ENCODE results near the gene SMAGP.
A peak's percentile ranks its signal among the peaks of the same experiment; 100 is the strongest.

DNA sequence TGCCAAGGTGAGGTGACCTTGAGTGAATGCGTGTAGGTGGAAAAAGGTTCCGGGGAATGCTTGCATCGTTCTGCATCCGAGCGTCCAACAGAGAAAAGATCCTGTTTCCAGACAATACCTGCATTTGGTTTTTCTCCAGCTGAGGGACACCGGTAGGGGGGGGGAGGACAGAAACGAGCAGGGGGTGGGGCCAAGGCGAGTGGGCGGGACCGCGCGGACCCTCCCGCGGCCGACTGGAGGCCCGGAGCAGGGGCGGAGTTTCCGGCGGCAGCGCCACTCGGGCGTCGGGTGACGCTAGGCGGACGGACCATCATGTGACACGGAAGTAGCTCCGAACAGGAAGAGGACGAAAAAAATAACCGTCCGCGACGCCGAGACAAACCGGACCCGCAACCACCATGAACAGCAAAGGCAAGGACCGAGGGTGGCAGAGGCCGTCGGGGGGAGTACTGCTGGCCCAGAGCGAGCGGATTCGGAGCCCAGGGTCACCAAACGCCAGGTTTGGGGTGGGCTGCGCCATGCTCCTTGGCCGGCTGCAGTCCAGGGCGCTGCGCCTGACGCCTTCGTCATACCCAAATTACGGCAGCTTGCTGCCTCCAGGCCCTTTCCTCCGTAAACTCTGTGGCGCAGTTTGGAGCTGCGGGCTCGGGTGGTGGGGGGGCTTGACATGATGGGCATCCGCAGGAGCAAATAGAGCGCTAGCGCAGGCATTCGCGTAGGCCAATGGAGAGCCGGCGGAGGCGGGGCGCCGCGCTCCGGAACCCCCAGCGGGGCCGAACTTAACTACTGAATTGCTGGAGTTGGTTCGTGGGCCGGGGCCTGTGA is 31.5 kb downstream of the SMAGP start, which contains the start of gene DAZAP2:
- TF ChIP-seq POLR2AphosphoS5 (IDR thresholded peaks at IDR 0.05; ENCODE audit: low read depth, low read length), result peak; percentile 96
- TF ChIP-seq POLR2A (IDR thresholded peaks at IDR 0.05; ENCODE audit: low read depth, low read length), result peak; percentile 90

All from GM12892 (cell line).